Measurements from ENCODE around the gene BARHL1. TPM values are rescaled to one million over a fixed set of nuclear protein-coding genes. Genes with fewer than 3 reads are reported as not detected.

BARHL1 gene
- total RNA-seq, 4 donors from 2014 or later = not detected

DNA sequence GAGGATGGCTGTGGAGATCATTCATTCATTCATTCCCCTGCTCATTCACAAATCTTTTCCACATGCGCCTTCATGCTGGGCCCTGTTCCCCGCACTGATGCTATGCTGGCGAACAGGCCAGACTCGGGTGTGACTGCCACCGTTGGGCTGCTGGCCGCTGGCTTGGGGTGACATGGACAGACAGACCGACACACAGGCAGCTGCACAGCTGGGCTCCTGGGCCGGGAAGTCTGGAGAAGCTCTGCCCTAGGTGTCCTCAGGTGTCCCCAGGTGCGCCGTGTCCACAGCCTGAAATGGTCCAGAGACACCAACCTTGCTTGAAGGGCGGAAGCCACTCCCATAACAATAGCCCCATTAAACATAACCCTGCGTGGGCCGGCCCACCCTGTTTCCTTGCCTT, 35.0 kb upstream of the BARHL1 start:
- ATAC-seq (ENCODE audit: low FRiP score) (no peak), DNase-seq (ENCODE audit: low spot score) (no peak)
- TF ChIP-seq CTCF (IDR thresholded peaks at IDR 0.05) = no peak

DNA sequence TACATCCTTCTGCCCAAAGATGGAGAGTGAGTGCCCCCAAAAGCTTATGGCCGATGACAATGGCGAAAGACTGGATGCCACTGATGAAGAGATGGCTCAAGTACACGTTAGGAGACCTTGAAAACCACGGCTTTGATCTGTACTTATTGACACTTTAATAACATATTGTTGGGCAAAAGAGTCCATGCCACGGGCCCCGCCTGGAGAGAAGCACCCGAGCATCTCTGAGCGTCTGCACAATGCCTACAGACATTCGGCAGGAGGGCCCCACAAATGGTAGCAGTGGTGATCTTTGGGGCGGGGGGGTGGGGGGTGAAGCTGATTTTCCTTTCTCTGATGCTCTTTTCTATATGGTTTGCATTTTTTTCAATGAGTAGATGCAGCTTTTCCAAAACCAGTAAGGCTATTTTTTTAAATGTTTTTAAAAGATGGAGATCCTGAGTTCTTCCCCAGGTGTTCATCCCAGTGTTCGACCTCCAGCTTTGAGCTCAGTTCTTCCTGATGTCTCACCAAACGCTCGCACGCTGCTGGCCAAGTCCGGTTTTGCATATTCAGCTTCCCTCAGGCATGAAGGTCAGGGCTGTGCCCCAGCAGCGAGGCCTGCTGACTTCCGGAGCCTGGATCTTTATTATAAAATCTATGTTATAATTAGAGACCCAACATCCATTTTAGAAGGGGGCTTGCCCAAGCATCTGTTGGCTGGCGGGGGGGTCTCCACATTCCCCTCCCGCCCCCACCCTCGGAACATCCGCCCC, 34.3 kb upstream of the BARHL1 start:
- DNase-seq (ENCODE audit: low spot score) (no peak), ATAC-seq (ENCODE audit: low FRiP score) (no peak)
- no peak for TF ChIP-seq CTCF (IDR thresholded peaks at IDR 0.05)

GRCh38 chr9:132548751-132549640, 33.4 kb upstream of the BARHL1 start:
- TF ChIP-seq CTCF (IDR thresholded peaks at IDR 0.05) = no peak
- ATAC-seq (ENCODE audit: low FRiP score) (no peak), DNase-seq (ENCODE audit: low spot score) (no peak)

GRCh38 chr9:132551556-132551955, 30.9 kb upstream of the BARHL1 start:
- TF ChIP-seq CTCF (IDR thresholded peaks at IDR 0.05) = no peak
- ATAC-seq (ENCODE audit: low FRiP score) = no peak
- DNase-seq (ENCODE audit: low spot score) = no peak

DNA sequence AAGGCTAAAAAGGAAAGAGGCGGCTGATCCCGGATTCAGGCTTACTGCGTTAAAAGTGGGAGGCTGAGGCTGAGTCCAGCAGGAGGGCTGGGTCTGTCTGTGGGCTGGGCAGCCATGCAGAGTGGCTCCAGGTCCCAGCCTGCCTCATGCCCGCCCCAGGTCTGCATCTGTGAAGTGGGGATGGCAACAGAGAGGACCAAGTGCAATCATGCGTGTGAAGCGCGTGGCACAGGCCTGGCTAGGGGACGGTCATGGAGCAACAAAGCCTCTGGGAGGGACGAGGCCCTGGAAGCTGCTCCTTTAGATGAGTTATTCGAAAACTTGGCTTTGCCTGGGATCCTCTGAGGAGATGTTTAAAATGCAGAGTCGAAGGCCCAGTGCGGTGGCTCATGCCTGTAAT, 30.4 kb upstream of the BARHL1 start:
- TF ChIP-seq CTCF (IDR thresholded peaks at IDR 0.05) = no peak
- no peak for ATAC-seq (ENCODE audit: low FRiP score)
- DNase-seq (ENCODE audit: low spot score) = no peak

DNA sequence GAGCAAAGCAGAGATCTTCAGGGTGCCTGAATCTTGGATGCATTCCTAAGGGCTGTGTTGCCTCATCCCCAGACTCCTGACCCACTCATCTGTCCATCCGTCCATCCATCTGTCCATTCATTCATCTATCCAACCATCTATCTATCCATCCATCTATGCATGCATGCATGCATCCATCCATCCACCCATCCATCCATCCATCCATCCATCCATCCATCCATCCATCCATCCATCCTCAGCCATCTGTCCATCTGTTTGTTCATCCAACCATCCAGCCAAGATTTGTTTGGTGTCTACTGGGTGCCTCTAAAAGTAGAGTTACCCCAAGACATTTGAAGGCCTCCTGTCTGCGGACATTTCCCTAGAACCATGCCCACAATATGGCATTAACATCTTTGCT, 27.7 kb upstream of the BARHL1 start:
- ATAC-seq (ENCODE audit: low FRiP score) = no peak
- DNase-seq (ENCODE audit: low spot score) = no peak
- no peak for TF ChIP-seq CTCF (IDR thresholded peaks at IDR 0.05)

Data from omental fat pad (tissue), 4 donors.